Transverse colon (tissue), 4 donors: ENCODE data around the gene SIRT5.

Source experiments
- EP300 ChIP-seq: sonication (generic); formaldehyde crosslinking; IDR thresholded peaks from one replicate; pipeline ENCODE4 v1.6.1; 2017; ENCODE audit warnings: antibody characterized with exemption, low read depth
- POLR2AphosphoS5 ChIP-seq, 3 donors: sonication (generic); formaldehyde crosslinking; IDR thresholded peaks; one replicate each; pipeline ENCODE4 v1.6.1; 2016; ENCODE audit warnings: antibody characterized with exemption in 3 of 3
- TF ChIP-seq, protein P1 (sequence below), 5 experiments: fragments of 200-600 bp in 3 of 5; fragments of 450-650 bp in 2 of 5; sonication (generic) in 3 of 5; IDR thresholded peaks; 1 replicate in 2 of 5; 2 replicates in 3 of 5; pipeline ENCODE4 v1.5.1; 2016 to 2017; ENCODE audit warnings: antibody characterized with exemption in 5 of 5, inconsistent platforms in 3 of 5, mild to moderate bottlenecking in 2 of 5, moderate library complexity in 1 of 5

DNA sequence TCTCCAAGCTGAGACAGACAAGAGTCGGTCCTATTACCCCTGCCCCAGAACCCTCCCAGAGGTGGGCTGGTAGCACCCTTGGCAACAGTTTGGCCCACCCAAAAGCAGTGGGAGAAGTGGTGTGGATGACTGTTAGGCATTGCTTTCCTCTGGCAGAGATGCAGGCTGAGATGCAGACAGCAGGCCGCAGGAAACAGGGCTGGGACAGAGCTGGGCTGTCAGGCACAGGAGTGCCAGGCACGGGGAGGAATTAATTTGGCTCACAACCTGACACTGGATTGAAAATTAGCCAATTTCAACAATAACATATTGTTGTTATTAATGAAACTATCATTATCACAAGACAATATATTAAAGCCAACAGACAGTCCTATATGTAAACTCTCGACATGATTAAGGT, 15.7 kb upstream of the SIRT5 start:
- TF ChIP-seq, protein P1, sequence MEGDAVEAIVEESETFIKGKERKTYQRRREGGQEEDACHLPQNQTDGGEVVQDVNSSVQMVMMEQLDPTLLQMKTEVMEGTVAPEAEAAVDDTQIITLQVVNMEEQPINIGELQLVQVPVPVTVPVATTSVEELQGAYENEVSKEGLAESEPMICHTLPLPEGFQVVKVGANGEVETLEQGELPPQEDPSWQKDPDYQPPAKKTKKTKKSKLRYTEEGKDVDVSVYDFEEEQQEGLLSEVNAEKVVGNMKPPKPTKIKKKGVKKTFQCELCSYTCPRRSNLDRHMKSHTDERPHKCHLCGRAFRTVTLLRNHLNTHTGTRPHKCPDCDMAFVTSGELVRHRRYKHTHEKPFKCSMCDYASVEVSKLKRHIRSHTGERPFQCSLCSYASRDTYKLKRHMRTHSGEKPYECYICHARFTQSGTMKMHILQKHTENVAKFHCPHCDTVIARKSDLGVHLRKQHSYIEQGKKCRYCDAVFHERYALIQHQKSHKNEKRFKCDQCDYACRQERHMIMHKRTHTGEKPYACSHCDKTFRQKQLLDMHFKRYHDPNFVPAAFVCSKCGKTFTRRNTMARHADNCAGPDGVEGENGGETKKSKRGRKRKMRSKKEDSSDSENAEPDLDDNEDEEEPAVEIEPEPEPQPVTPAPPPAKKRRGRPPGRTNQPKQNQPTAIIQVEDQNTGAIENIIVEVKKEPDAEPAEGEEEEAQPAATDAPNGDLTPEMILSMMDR (IDR thresholded peaks at IDR 0.05) = no peak
- no peak for TF ChIP-seq POLR2AphosphoS5 (IDR thresholded peaks at IDR 0.05)
- no peak for TF ChIP-seq EP300
